ENCODE results near the gene KLHDC4. TPM values are rescaled to one million over a fixed set of nuclear protein-coding genes. Genes with fewer than 3 reads are reported as not detected.
"Not testable (repeated sequence)": the region's sequence is repeated elsewhere in the genome, so short reads cannot be mapped to it uniquely, and the experiment has no call there.

The KLHDC4 gene
- total and polyA plus RNA-seq, 2 donors from 2014 or later: 25.0 to 42.2 TPM

GRCh38 chr16:87778830-87779579, 13.2 kb upstream of the KLHDC4 start:
- Histone ChIP-seq H3K4me1 (ENCODE audit: control insufficient read depth in 2 of 3, insufficient read depth in 2 of 3, low read depth in 1 of 3, low read length in 3 of 3) (peaks cover 0 to 3% (median 0%) of the 10 kb centered on the region in 3 donors), H3K36me3 (ENCODE audit: control insufficient read depth in 2 of 3, insufficient read depth in 3 of 3, low read length in 3 of 3) (no peaks in the 10 kb centered on the region), H3K4me3 (ENCODE audit: low read length in 3 of 3) (no peak overlapping the region), H3K9me3 (ENCODE audit: control insufficient read depth in 2 of 3, insufficient read depth in 1 of 3, low read length in 3 of 3) (no peaks in the 10 kb centered on the region), H3K27me3 (ENCODE audit: control insufficient read depth, insufficient read depth, low read length) (no peaks in the 10 kb centered on the region), H3K27ac (ENCODE audit: low read depth in 2 of 2, low read length in 2 of 2) (no peak overlapping the region), H3K9ac (ENCODE audit: low read length in 3 of 3) (no peak overlapping the region)
- intact Hi-C loops (cut with DNase I): loop anchor here (10.0 kb wide), 1 partner anchor 96 kb away; no protein-coding TSS in a partner anchor
- peak; percentile 96 for TF ChIP-seq CTCF (IDR thresholded peaks at IDR 0.05; ENCODE audit: borderline replicate concordance, extremely low read depth, insufficient read depth)
- FAIRE-seq (no peak), DNase-seq (peak; percentile 86 to 96 (median 92))

GRCh38 chr16:87778476-87778829, 12.7 kb upstream of the KLHDC4 start:
- H3K4me1 ChIP-seq (ENCODE audit: control insufficient read depth in 2 of 3, insufficient read depth in 2 of 3, low read depth in 1 of 3, low read length in 3 of 3): peaks cover 0 to 3% (median 0%) of the 10 kb centered on the region in 3 donors
- no peak overlapping the region for H3K4me3 ChIP-seq (ENCODE audit: low read length in 3 of 3)
- DNase-seq: no peak
- H3K9ac ChIP-seq (ENCODE audit: low read length in 3 of 3): no peak overlapping the region
- TF ChIP-seq CTCF (IDR thresholded peaks at IDR 0.05; ENCODE audit: borderline replicate concordance, extremely low read depth, insufficient read depth): no peak
- no peak for FAIRE-seq
- H3K9me3 ChIP-seq (ENCODE audit: control insufficient read depth in 2 of 3, insufficient read depth in 1 of 3, low read length in 3 of 3): no peaks in the 10 kb centered on the region
- intact Hi-C loops (cut with DNase I): loop anchor here (10.0 kb wide), 1 partner anchor 96 kb away; no protein-coding TSS in a partner anchor
- H3K27me3 ChIP-seq (ENCODE audit: control insufficient read depth, insufficient read depth, low read length): no peaks in the 10 kb centered on the region
- no peak overlapping the region for H3K27ac ChIP-seq (ENCODE audit: low read depth in 2 of 2, low read length in 2 of 2)
- H3K36me3 ChIP-seq (ENCODE audit: control insufficient read depth in 2 of 3, insufficient read depth in 3 of 3, low read length in 3 of 3): no peaks in the 10 kb centered on the region

- H3K27ac ChIP-seq (ENCODE audit: low read depth in 2 of 2, low read length in 2 of 2); H3K9ac ChIP-seq (ENCODE audit: low read length in 3 of 3); FAIRE-seq; H3K4me1 ChIP-seq (ENCODE audit: control insufficient read depth in 2 of 3, insufficient read depth in 2 of 3, low read depth in 1 of 3, low read length in 3 of 3); H3K9me3 ChIP-seq (ENCODE audit: control insufficient read depth in 2 of 3, insufficient read depth in 1 of 3, low read length in 3 of 3); H3K27me3 ChIP-seq (ENCODE audit: control insufficient read depth, insufficient read depth, low read length); H3K4me3 ChIP-seq (ENCODE audit: low read length in 3 of 3); H3K36me3 ChIP-seq (ENCODE audit: control insufficient read depth in 2 of 3, insufficient read depth in 3 of 3, low read length in 3 of 3); DNase-seq: not testable (repeated sequence)
- intact Hi-C loops (cut with DNase I): loop anchor here (10.0 kb wide), 1 partner anchor 101 kb away; no protein-coding TSS in a partner anchor
These were observed 8.1 kb upstream of the KLHDC4 start for GRCh38 chr16:87773836-87774235.

- intact Hi-C loops (cut with DNase I); H3K4me1 ChIP-seq (ENCODE audit: control insufficient read depth in 2 of 3, insufficient read depth in 2 of 3, low read depth in 1 of 3, low read length in 3 of 3); H3K9ac ChIP-seq (ENCODE audit: low read length in 3 of 3); H3K4me3 ChIP-seq (ENCODE audit: low read length in 3 of 3); H3K9me3 ChIP-seq (ENCODE audit: control insufficient read depth in 2 of 3, insufficient read depth in 1 of 3, low read length in 3 of 3); DNase-seq; H3K27ac ChIP-seq (ENCODE audit: low read depth in 2 of 2, low read length in 2 of 2); FAIRE-seq; H3K36me3 ChIP-seq (ENCODE audit: control insufficient read depth in 2 of 3, insufficient read depth in 3 of 3, low read length in 3 of 3); H3K27me3 ChIP-seq (ENCODE audit: control insufficient read depth, insufficient read depth, low read length): not testable (repeated sequence)
These were observed 1.7 kb upstream of the KLHDC4 start for GRCh38 chr16:87767456-87767855.
